HG03064 (cell line): ENCODE results near the gene CAPNS2.
"Not testable (repeated sequence)": the region's sequence is repeated elsewhere in the genome, so short reads cannot be mapped to it uniquely, and the experiment has no call there.

Experiments
- ATAC-seq: cut with Tn5 transposase; IDR thresholded peaks from one replicate; pipeline ENCODE4 v1.9.1; 2021; ENCODE audit warnings: low read depth; ENCODE audit not compliant: unreplicated experiment

The CAPNS2 gene

DNA sequence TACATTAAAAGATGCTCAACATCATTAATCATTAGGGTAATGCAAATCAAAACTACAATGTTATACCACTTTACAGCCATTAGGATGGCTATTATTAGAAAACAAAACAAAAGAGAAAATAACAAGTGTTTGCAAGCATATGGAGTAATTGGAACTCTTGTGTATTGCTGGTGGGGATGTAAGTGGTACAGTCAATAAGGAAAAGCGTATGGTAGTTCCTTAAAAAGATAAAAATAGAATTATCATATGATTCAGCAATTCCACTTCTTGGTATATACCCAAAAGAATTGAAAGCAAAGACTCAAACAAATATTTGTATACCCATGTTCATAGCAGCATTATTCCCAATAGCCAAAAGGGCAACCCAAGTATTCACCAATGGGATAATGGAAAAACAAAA, 1.4 kb upstream of the CAPNS2 start:
- no peak for ATAC-seq

DNA sequence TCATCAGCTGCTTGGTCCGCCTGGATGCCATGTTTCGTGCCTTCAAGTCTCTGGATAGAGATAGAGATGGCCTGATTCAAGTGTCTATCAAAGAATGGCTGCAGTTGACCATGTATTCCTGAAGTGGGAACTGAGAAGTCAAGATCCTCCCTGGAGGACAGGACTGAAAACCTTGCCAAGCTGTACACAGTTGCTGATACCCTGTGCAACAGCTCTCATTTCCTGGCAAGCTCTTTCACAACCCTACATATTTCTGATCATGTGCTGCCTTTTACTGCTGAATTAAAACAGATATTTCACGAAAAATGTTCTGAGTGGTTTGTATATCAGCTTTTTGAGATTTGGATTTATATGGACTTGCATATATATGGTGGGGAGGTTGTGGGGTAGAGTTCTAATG, 898 bp downstream of the CAPNS2 start:
- ATAC-seq = no peak

DNA sequence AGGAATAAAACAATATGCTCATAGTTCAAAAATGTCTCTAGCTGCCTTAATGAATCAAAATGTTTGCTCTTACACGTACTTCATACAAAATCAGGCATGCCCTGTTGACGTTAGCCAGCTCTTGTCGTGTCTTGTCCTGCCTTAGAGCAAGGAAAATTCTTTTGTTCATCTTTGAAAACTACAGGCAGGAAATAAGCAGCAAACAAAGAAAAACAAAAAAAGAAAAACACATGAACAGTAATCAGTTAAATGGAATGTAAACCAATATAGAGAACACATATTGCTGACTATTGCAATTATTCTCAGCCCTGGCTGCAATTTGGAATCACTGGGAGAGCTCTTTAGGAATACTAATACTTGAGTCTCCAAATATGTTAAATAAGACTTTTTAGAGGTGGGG, 1.7 kb downstream of the CAPNS2 start:
- no peak for ATAC-seq

DNA sequence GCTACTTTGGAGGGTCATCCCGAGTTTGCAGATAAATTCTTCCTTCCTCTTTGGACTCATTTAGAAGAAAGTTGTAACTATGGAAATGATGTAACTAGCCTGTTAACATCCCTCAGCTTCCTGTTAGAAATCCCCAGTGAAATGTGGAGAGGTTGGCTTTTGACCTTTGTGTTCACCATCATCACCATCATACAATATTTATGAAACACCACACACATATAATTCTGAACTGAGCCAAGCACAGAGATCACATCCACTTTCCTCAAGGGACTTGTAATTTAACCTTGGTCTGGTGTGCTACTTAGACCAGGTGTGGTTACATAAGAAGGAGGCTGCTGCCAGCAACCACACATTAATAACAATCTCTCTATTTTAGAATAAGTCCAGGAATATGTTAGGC, 2.5 kb downstream of the CAPNS2 start:
- no peak for ATAC-seq

DNA sequence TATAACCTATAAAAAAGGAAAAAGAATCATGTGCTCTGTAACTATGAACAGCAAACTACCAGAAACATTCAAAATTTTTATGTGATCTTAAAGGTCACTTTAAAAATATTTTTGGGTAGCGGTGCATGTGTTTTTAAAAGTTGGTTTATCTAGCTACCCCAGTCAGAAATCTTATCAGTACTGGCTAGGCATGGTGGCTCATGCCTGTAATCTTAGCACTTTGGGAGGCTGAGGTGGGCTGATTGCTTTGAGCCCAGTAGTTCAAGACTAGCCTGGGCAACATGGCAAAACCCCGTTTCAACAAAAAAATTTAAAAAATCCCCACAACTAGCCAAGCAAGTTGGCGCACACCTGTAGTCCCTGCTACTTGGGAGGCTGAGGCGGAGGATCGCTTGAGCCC, 3.7 kb downstream of the CAPNS2 start:
- no peak for ATAC-seq

DNA sequence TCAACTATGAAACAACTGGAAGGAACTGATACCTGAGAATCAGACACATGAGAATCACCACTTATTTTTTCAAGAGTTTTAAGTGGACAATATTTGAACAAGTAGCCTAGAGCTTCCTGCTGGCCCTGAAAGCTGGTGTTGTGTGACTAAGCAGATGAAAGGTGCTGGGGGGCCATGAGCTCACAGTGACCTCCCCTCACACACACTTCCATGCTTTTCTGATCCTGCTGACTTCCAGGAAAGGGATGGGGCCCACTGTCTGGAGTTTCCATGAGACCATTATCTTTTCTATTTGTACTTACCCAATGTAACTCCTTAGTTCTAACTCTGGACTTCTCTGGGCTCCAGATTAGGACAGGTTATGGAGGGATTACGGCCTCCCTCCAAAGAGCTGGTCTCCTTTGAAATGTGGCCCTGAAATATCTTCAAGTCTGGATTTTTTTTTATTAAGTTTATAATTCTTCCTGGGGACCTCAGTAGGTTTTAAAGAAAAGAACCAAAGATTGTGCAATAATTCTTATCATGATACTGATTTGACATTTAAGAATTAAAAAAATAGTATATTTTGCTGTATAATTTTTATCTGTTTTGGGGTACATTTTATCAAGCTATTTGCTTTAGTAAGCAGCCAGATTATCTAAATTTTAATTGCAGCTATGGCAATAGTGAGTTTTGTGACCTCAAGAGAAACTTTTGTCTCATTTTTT, 4.9 kb downstream of the CAPNS2 start:
- ATAC-seq = no peak

DNA sequence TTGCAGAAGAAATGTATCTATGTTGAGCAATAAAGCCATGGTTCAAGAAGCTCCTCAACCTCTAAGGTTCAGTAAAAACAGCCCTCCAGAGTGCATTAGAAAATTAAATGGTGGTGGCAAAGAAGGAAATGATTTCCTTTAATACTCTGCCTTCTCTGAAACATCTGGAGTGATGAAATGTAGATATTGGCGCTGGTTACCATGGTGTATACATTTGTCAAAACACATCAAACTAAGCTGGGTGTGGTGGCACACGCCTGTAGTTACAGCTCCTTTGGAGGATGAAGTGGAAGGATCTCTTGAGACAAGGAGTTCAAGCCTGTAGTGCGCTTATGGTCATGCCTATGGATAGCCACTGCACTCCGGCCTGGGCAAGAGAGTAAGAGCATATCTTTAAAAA, 6.0 kb downstream of the CAPNS2 start:
- ATAC-seq = no peak

DNA sequence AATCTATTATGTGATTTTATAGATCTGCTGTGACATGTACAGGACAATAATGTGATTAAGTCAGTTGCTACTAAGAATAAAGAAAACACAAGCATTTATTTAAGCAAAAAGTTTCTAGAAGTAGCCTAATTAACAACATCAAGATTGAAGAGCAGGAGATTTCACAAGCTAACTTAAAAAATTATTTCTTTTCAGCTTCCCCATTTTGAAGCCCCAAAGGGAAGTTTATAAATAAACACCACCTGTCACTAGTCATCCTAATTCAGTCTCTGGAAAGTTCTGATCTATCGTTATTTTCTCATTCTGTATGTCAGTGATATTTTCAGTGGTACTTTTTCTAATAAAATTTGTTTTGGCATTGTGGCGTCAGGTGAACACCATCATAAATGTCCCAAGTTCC, 8.3 kb downstream of the CAPNS2 start:
- no peak for ATAC-seq

DNA sequence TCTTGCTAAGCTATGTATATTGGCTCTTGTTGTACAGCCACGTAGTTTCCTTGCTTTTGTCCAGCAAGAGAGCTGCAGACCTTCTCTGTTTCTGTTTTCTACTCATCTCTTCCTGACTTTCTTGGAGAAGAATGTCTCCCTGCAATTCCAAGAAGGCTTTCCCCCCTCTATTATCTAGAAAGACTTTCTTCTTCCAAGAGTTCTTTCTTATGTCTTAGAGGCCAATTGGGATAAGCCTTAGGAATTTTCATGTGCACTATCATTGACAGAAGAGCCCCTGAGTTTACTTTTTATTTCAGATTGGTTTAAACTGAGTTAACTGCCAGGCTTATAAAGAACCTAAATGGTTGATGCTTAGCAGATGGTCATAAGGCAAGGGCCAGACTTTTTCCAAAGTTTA, 9.0 kb downstream of the CAPNS2 start:
- no peak for ATAC-seq

DNA sequence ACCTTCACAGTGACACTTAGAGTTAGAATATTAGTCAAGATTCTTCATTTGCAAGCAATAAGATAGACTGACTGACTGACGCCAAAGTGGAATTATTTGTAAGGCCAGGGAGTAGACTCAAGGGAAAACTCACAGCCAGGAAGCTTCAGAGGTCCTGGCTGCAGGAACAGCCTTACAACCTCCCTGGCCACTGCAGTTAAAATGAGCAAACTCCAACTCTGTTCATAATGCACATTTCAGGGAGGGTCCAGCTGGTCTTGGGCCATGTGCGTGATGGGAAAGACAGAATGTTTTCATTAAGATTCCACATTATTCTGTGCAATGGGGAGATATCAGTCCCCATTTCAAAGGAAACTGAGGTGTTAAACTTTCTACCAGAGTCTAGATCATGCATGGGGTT, 9.9 kb downstream of the CAPNS2 start:
- ATAC-seq = no peak

DNA sequence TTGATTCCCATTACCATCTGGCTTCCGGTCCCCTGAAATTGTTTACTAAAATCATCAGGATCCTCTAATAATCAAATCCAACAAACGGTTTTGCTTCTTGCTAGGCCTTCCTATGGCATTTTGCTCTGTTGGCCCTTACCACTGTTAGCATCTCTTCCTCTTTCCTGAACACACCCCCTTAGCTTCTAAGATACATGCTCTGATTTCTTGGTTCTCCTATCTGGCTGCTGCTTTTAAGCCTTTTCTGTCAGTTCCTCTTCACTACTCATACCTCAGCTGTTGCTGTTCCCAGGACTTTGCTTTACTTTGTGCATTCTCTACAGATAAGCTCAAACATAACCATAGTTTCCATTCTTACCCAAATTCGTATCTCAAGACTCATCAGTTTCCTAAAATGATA, 11.4 kb downstream of the CAPNS2 start:
- no peak for ATAC-seq

DNA sequence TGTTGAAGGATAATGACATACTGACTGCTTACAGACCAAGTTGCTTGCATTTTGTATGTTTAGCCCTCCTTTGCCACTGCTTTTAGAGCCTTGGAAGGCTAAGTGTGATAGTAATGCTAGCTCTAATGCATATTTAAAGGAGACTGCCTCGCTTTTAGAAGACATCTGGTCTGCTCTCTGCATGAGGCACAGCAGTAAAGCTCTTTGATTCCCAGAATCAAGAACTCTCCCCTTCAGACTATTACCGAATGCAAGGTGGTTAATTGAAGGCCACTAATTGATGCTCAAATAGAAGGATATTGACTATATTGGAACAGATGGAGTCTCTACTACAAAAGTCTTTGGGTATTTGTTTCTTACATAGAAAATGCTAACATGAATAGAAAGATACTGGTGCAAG, 19.1 kb downstream of the CAPNS2 start:
- no peak for ATAC-seq

DNA sequence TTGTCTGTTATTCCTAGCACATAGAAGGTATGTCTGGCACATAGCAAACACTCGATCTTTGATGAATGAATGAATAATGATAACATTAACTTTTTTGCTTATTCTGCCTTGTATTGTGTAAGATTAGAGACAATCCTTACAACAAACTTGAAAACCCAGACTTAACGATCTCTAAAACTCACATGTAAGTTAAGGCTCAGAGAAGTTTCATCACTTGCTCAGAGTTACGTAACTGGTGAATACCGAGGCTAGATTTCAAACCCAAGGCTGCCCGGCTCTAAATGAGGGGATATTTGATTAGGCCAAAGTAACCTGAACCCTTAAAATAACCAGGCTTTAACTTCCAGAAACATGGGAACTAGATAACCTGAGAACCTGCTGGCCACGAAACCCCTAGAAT, 22.3 kb downstream of the CAPNS2 start:
- no peak for ATAC-seq

DNA sequence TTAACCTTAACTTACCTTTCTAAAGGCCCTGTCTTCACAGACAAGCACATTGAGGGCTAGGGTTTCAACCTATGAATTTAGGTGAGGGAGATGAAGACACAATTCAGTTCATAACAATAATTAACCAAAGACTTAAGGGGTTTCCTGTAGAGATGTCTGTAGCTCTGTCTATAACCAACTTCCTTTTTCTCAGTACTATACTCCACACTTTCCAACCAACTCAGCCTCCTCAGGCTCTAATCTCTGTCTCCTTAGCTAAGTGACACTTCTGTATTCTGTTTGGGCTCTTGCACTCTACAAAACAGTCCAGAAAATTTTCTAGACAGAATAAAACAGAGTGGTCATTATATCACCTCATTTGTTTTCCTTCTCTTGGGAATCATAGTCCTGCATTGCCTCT, 25.8 kb downstream of the CAPNS2 start:
- ATAC-seq = no peak

DNA sequence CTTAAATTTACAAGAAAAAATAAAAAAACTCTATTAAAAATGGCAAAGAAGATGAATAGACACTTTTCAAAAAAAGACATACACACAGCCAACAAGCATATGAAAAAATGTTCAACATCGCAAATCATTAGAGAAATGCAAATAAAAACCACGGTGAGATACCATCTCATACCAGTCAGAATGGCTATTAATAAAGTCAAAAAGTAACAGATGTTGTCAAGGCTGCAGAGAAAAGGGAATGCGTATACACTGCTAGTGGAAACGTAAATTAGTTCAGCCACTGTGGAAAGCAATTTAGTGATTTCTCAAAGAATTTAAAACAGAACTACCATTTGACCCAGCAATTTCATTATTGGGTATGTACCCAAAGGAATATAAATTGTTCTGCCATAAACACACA, 31.4 kb downstream of the CAPNS2 start:
- ATAC-seq = no peak

DNA sequence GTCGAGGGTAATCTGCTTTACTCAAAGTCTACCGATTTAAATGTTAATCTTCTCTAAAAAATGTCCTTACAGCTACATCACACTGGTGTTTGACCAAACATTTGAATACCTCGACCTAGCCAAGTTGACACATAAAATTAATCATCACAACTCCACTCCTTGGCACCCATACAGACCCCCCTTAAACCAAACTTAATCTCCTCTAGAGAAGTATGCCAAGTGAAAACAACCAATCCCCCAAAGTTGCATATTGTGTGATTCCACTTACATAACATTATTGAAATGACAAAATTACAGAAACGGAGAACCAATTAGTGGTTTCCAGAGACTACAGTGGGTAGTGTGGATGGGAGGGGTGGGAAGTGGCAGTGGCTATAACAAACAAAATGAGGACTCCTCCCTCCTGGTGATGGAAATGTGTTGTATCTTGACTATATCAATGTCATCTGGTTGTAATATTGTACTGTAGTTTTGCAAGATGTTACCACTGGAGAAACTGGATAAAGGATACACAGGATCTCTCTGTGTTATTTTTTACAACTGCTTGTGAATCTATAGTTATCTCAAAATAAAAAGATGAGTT, 39.4 kb downstream of the CAPNS2 start:
- ATAC-seq = no peak

DNA sequence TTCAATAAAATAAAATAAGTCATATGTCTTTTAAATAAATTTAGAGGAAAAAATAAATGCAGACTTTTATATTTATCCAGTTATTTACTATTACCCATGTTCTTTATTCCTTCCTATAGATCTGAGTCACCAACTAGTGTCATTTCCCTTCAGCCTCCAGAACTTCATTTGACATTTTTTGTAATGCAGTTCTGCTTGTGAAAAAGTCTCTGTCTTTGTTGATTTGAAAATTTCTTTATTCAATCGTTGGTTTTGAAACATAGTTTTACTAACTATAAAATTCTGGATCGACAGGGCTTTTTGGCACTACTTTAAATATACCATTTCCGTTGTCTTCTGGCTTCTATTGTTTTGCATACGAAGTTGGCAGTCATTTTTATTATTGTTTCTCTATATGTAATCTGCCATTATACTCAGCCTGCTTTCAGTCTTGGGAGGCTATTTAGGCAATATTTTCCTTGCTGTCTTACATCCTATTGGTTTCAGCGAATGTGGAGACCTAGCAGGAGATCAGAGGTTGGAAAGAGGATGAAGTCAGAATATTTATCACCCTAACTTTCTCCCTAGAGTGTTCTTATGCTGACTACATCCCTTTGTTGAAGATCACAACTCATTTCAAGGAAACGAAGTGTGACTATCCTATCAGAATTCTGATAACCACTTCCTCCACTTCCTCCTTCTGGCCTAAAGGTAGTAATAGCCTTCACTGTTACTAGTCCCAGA, 47.3 kb downstream of the CAPNS2 start:
- no peak for ATAC-seq

DNA sequence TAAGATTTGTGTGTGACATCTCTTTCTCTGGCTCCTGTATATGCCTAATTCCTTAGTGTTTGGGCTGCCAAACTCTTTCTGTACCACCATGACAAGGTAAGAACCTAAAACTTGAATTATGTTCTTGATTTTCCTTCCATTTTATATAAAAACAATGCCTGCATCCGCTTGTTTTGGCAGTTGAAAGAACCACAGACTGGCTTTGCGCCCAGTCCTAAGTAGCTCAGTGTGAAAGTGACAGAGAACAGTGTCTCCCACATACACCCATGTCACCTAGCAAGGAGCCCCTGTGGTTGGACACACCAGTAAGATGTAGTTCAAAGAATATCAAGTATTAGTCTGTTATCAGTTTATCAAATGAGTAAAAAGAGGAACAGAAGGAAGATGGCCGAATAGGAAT, 48.6 kb downstream of the CAPNS2 start:
- no peak for ATAC-seq

DNA sequence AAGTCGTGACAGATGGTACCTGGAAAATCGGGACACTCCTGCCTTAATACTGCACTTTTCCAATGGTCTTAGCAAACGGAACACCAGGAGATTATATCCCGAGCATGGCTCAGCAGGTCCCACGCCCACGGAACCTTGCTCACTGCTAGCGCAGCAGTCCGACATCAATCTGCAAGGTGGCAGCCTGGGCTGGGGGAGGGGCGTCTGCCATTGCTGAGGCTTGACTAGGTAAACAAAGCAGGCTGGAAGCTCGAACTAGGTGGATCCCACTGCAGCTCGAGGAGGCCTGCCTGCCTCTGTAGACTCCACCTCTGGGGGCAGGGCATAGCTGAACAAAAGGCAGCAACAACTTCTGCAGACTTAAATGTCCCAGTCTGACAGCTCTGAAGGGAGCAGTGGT, 49.2 kb downstream of the CAPNS2 start:
- ATAC-seq = not testable (repeated sequence)
